Neural cell (in vitro differentiated cells): Measurements from ENCODE around the gene SLC2A13. TPM values are rescaled to one million over a fixed set of nuclear protein-coding genes. Genes with fewer than 3 reads are reported as not detected.

Experiments used
- H2AFZ ChIP-seq: fragments of 200-600, 300-800 bp; sonication (generic), shearing (Covaris generic); 2 replicates; pipeline ENCODE4 v1.6.0; 2014; ENCODE audit warnings: low read depth, mild to moderate bottlenecking, antibody characterized with exemption, low read length, moderate library complexity
- H3F3A ChIP-seq: fragments of 200-600 bp; shearing (Covaris generic); 2 replicates; pipeline ENCODE4 v1.6.1; 2016; ENCODE audit warnings: mild to moderate bottlenecking, moderate library complexity, mixed read lengths, antibody characterized with exemption, low read length; ENCODE audit not compliant: insufficient read depth, poor library complexity, severe bottlenecking
- H3K27ac ChIP-seq: fragments of 200-600, 300-800 bp; sonication (generic), shearing (Covaris generic); 2 replicates; pipeline ENCODE4 v1.5.1; 2014; ENCODE audit warnings: mild to moderate bottlenecking, low read length, moderate library complexity
- H3K27me3 ChIP-seq: fragments of 300-800, 200-600 bp; sonication (generic), shearing (Covaris generic); 2 replicates; pipeline ENCODE4 v1.6.0; 2014; ENCODE audit warnings: mild to moderate bottlenecking, low read depth, low read length, moderate library complexity; ENCODE audit not compliant: insufficient read depth
- H3K36me3 ChIP-seq: fragments of 300-800, 200-600 bp; sonication (generic), shearing (Covaris generic); 2 replicates; pipeline ENCODE4 v1.5.1; 2014; ENCODE audit warnings: mild to moderate bottlenecking, antibody characterized with exemption, low read length, moderate library complexity; ENCODE audit not compliant: insufficient read depth
- H3K4me2 ChIP-seq: fragments of 300-800, 200-600 bp; sonication (generic), shearing (Covaris generic); 2 replicates; pipeline ENCODE4 v1.6.0; 2014; ENCODE audit warnings: mild to moderate bottlenecking, low read length
- H3K4me3 ChIP-seq: fragments of 300-800, 200-600 bp; sonication (generic), shearing (Covaris generic); 2 replicates; pipeline ENCODE4 v1.5.1; 2014; ENCODE audit warnings: mild to moderate bottlenecking, low read length, moderate library complexity
- H3K79me2 ChIP-seq: fragments of 200-600 bp; shearing (Covaris generic); replicated peaks from 2 replicates; pipeline ENCODE4 v1.6.0; 2014; ENCODE audit warnings: mild to moderate bottlenecking, low read length, moderate library complexity; ENCODE audit not compliant: insufficient read depth
- H3K9ac ChIP-seq: fragments of 300-800, 200-600 bp; sonication (generic), shearing (Covaris generic); 2 replicates; pipeline ENCODE4 v1.6.1; 2016; ENCODE audit warnings: mild to moderate bottlenecking, low read length, mixed read lengths
- H3K9me2 ChIP-seq: fragments of 200-600 bp; shearing (Covaris generic); 2 replicates; pipeline ENCODE4 v1.6.1; 2016; ENCODE audit warnings: mild to moderate bottlenecking, low read length, mixed read lengths; ENCODE audit not compliant: insufficient read depth
- H3K9me3 ChIP-seq: fragments of 200-600, 300-800 bp; sonication (generic), shearing (Covaris generic); 2 replicates; pipeline ENCODE4 v1.6.1; 2016; ENCODE audit warnings: mild to moderate bottlenecking, mixed run types, low read length, moderate library complexity, mixed read lengths
- H4K20me1 ChIP-seq: fragments of 200-600 bp; shearing (Covaris generic); 2 replicates; pipeline ENCODE4 v1.6.1; 2016; ENCODE audit warnings: mild to moderate bottlenecking, mixed run types; ENCODE audit not compliant: insufficient read depth
- CTCF ChIP-seq: fragments of 450-650 bp; IDR thresholded peaks from 2 replicates; pipeline ENCODE4 v1.5.1; 2014; ENCODE audit warnings: antibody characterized with exemption, mild to moderate bottlenecking, moderate library complexity; ENCODE audit not compliant: poor library complexity, severe bottlenecking
- EP300 ChIP-seq: fragments of 450-650 bp; conservative IDR thresholded peaks from 2 replicates; pipeline ENCODE4 v1.6.1; 2014; ENCODE audit warnings: antibody characterized with exemption, mild to moderate bottlenecking, moderate library complexity; ENCODE audit not compliant: poor library complexity, severe bottlenecking
- EZH2 ChIP-seq: fragments of 200-600, 300-800 bp; shearing (Covaris generic), sonication (generic); IDR thresholded peaks from 2 replicates; pipeline ENCODE4 v1.6.1; 2014; ENCODE audit warnings: antibody characterized with exemption, low read length, borderline replicate concordance, mild to moderate bottlenecking; ENCODE audit not compliant: insufficient read depth, poor library complexity, severe bottlenecking
- MXI1 ChIP-seq: fragments of 450-650 bp; conservative IDR thresholded peaks from 2 replicates; pipeline ENCODE4 v1.6.1; 2014; ENCODE audit warnings: antibody characterized with exemption, mild to moderate bottlenecking; ENCODE audit not compliant: poor library complexity, severe bottlenecking
- POLR2AphosphoS5 ChIP-seq: IDR thresholded peaks from 2 replicates; pipeline ENCODE4 v1.6.1; 2012
- RAD21 ChIP-seq: fragments of 450-650 bp; conservative IDR thresholded peaks from 2 replicates; pipeline ENCODE4 v1.6.1; 2014; ENCODE audit warnings: antibody characterized with exemption, mild to moderate bottlenecking, moderate library complexity
- REST ChIP-seq: IDR thresholded peaks from 2 replicates; pipeline ENCODE4 v1.6.1; 2012; ENCODE audit warnings: borderline replicate concordance
- SMC3 ChIP-seq: fragments of 450-650 bp; conservative IDR thresholded peaks from 2 replicates; pipeline ENCODE4 v1.6.1; 2014; ENCODE audit warnings: antibody characterized with exemption, mild to moderate bottlenecking, moderate library complexity; ENCODE audit not compliant: poor library complexity
- TAF1 ChIP-seq: IDR thresholded peaks from 2 replicates; pipeline ENCODE4 v1.6.1; 2012; ENCODE audit warnings: low read depth
- polyA plus RNA-seq: library from polyadenylated mRNA; depleted of rRNA; stranded (reverse); fragments of >200 nt; gene quantifications from 2 replicates; pipeline ENCODE4 v1.2.3, GENCODE V29; 2014

Gene SLC2A13
- polyA plus RNA-seq, 1 donor from 2014 or later: 10.7 TPM

GRCh38 chr12:39798977-39799376 lies 306.9 kb downstream of the SLC2A13 start:
- H3K36me3 ChIP-seq: no peaks in the 10 kb centered on the region

GRCh38 chr12:39798429-39798828 lies 307.5 kb downstream of the SLC2A13 start:
- H3K27me3 ChIP-seq: no peaks in the 10 kb centered on the region
- H3K9me3 ChIP-seq: no peaks in the 10 kb centered on the region
- H4K20me1 ChIP-seq: no peaks in the 10 kb centered on the region
- no peak overlapping the region for H2AFZ ChIP-seq
- no peaks in the 10 kb centered on the region for H3F3A ChIP-seq
- no peak overlapping the region for H3K27ac ChIP-seq
- H3K9ac ChIP-seq: no peak overlapping the region
- H3K36me3 ChIP-seq: no peaks in the 10 kb centered on the region
- no peak overlapping the region for H3K4me3 ChIP-seq
- no peaks in the 10 kb centered on the region for H3K79me2 ChIP-seq
- no peaks in the 10 kb centered on the region for H3K9me2 ChIP-seq
- H3K4me2 ChIP-seq: no peak overlapping the region
- no peak for TF ChIP-seq POLR2AphosphoS5
- no peak for TF ChIP-seq SMC3
- no peak for TF ChIP-seq TAF1
- TF ChIP-seq REST: no peak
- TF ChIP-seq EP300: no peak
- TF ChIP-seq RAD21: no peak
- TF ChIP-seq MXI1: no peak

More at GRCh38 chr12:39798977-39799376, 306.9 kb downstream of the SLC2A13 start:
- H4K20me1 ChIP-seq: no peaks in the 10 kb centered on the region
- no peak for TF ChIP-seq TAF1
- TF ChIP-seq REST: no peak
- no peak for TF ChIP-seq POLR2AphosphoS5
- no peak for TF ChIP-seq RAD21
- no peak for TF ChIP-seq MXI1
- TF ChIP-seq EP300: no peak
- TF ChIP-seq SMC3: no peak
- no peak for TF ChIP-seq CTCF
- TF ChIP-seq EZH2: no peak
- H3K9ac ChIP-seq: no peak overlapping the region
- H2AFZ ChIP-seq: no peak overlapping the region
- no peak overlapping the region for H3K4me2 ChIP-seq
- no peak overlapping the region for H3K4me3 ChIP-seq
- no peaks in the 10 kb centered on the region for H3K79me2 ChIP-seq
- H3K9me3 ChIP-seq: no peaks in the 10 kb centered on the region
- no peaks in the 10 kb centered on the region for H3K27me3 ChIP-seq
- no peaks in the 10 kb centered on the region for H3K9me2 ChIP-seq
- no peaks in the 10 kb centered on the region for H3F3A ChIP-seq
- H3K27ac ChIP-seq: no peak overlapping the region
